ENCODE data around the gene NT5DC4.

The NT5DC4 gene

GRCh38 chr2:112787729-112788393 lies 67.0 kb downstream of the NT5DC4 start:
- peaks cover 27% of the 10 kb centered on the region for H3K27me3 Mint-ChIP-seq (ENCODE audit: low read depth)
- H3K36me3 Mint-ChIP-seq (ENCODE audit: low read depth): no peaks in the 10 kb centered on the region
- no peak overlapping the region for H3K27ac Mint-ChIP-seq
- no peaks in the 10 kb centered on the region for H3K9me3 Mint-ChIP-seq
- no peak overlapping the region for H3K4me3 Mint-ChIP-seq
- peaks cover 12% of the 10 kb centered on the region for H3K4me1 Mint-ChIP-seq (ENCODE audit: low read depth)

GRCh38 chr2:112788653-112789052 lies 67.8 kb downstream of the NT5DC4 start:
- no peak overlapping the region for H3K4me3 Mint-ChIP-seq
- no peaks in the 10 kb centered on the region for H3K9me3 Mint-ChIP-seq
- no peak overlapping the region for H3K27ac Mint-ChIP-seq
- H3K4me1 Mint-ChIP-seq (ENCODE audit: low read depth): peaks cover 16% of the 10 kb centered on the region
- peaks cover 3% of the 10 kb centered on the region for H3K36me3 Mint-ChIP-seq (ENCODE audit: low read depth)
- H3K27me3 Mint-ChIP-seq (ENCODE audit: low read depth): peaks cover 23% of the 10 kb centered on the region
